GM11168 (cell line): ENCODE measurements around the gene HAS3.
"Not testable (repeated sequence)": the region's sequence is repeated elsewhere in the genome, so short reads cannot be mapped to it uniquely, and the experiment has no call there.

Experiments
- in situ Hi-C: fragments of 300-500 bp; cut with MboI; formaldehyde crosslinking; loops from one replicate; pipeline ENCODE4 v1.12.0; 2022; ENCODE audit warnings: low sequenced_read_pairs; ENCODE audit not compliant: unreplicated experiment

The HAS3 gene

DNA sequence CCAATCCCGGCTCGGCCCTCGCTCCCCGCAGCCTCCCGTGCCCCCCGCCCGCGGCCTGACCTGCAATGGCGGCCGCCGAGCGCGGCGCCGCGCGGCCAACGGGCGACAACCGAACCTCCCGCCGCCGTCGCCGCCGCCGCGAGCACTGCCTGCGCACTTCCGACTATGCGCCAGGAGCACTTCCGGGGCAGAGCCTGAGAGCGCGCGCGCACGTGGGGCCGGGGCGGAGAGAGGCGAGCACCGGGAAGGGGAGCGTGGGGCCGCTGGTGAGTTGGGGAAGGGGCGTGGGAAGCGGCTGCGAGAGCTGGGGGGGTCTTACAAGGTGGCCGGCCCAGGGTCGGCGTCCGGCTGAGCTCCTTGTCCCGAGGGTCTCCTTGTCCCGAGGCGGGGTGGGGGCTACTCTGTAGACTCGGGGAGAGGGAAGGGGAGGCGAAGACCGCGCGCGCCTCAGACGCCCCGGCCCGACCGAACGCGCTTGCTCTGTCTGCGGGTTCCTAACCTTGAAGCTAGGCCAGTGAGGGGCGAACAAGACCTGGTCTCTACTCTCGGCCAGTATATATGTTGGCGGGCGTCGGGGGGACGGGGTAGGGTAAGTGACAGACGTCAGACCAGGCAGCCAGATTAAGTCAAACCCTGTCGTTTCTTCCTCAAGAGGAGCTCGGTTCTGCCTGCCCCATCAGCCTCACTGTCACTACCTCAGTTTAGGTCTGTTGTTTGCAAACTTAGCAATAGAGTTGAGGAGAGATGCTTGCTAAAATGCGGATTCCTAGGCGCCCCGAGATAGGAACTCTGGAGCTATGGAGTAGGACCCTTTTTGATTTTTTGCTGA, 27.2 kb downstream of the HAS3 start, which contains the start of the genes CHTF8 and UTP4:
Gene CHTF8, minus strand, starts transcription at position 165 of the 829 bp plus-strand sequence. CDS start 11,130 bp downstream, outside the sequence.
Gene UTP4, plus strand, starts transcription at position 226 of the 829 bp plus-strand sequence. CDS start 811 bp downstream, outside the sequence.
- in situ Hi-C loops: no loop called here

DNA sequence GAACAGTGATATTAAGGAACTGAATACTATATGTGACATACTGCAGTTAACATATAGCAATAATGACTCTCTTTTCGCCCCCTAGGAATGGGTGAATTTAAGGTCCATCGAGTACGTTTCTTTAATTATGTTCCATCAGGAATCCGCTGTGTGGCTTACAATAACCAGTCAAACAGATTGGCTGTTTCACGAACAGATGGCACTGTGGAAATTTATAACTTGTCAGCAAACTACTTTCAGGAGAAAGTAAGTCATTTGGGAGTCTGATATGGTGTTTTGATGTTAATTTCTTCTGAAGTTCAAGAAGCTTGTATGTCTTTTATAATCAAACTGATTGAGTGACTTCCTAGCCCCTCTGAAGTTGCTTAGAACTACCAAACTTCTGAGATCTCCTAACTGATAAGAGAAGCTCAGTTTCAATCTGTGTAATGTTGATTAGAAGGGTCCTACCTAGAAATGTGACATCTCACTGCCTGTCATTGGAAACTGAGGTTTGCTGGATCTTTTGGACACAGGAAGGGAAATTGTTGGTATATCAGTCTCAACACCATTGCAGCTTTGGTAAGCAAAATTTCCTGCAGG, 28.0 kb downstream of the HAS3 start:
- in situ Hi-C loops: no loop called here

DNA sequence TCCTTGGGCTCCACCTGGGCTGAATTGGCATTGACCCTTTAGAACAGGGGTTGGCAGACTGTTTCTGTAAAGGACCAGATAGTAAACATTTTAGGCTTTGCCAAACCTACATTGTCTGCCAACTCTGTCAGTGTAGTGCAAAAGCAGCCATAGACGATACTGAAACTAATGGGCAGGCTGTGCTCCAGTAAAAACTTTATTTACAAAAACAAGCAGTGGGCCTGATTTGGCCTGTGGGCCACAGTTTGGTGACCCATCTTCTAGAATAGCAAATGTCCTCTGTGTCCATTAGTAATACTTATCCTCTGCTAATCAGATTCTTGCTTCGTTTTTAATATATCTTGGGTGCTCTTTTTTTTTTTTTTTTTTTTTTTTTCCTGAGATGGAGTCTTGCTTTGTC, 33.2 kb downstream of the HAS3 start:
- in situ Hi-C loops: no loop called here

DNA sequence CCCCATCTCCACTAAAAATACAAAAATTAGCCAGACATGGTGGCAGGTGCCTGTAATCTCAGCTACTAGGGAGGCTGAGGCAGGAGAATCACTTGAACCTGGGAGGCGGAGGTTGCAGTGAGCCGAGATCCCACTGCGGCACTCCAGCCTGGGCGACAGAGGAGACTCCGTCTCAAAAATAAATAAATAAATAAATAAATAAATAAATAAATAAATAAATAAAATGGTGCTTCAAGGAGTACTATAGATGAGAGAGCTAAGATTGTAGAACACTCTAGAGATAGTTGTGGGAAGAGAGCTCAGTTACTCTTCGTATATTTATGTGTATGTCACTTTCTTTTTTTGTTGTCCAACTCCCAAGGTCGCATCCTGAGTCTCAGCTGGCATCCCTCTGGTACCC, 34.0 kb downstream of the HAS3 start:
- in situ Hi-C loops: not testable (repeated sequence)

DNA sequence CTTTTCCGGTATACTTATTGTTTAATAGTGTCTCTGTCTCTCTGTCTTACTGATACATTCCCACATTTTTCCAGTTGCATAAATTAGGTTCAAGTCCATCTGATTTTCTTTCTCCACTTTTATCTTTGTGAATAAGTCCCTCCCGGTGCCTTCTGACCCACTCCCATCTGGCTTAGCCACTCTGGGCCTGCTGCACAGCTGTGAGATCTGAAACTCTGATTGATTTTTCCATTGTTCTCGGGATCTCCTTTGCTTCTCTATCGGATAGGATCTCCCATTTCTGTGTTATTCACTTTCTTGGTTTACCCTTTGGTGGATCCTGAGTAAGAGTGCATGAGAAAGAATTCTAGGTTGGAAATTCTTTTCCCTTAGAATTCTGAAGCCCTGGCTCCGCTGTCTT, 35.6 kb downstream of the HAS3 start:
- in situ Hi-C loops: no loop called here

DNA sequence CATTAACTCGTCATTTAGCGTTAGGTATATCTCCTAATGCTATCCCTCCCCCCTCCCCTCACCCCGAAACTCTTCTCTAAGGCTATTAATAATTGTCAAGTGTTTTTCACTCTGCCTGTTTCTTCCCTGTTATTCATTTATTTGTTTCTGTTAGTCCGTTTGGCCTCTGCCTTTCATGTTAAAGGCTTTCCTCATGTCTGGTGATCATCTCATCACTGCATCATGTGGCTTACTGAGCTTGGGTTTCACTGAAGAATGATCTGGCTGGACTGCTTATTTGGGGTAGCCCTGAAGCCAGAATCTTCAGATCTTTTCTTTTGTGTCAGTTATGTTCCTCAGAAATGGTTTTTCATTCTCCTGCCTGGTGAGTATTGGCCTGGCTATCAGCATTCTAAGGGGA, 36.5 kb downstream of the HAS3 start:
- in situ Hi-C loops: no loop called here

DNA sequence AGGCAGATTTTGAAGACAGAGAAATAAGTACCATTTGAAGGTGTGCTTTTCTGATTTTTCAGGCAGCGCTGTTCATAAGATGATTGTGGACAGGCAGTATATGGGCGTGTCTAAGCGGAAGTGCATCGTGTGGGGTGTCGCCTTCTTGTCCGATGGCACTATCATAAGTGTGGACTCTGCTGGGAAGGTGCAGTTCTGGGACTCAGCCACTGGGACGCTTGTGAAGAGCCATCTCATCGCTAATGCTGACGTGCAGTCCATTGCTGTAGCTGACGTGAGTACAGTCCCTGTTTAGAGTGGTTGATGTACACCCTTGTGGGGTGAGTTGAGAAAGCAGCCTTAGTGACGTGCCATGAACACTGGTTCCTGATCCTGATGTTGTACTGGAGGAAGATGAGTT, 37.7 kb downstream of the HAS3 start:
- in situ Hi-C loops: no loop called here

DNA sequence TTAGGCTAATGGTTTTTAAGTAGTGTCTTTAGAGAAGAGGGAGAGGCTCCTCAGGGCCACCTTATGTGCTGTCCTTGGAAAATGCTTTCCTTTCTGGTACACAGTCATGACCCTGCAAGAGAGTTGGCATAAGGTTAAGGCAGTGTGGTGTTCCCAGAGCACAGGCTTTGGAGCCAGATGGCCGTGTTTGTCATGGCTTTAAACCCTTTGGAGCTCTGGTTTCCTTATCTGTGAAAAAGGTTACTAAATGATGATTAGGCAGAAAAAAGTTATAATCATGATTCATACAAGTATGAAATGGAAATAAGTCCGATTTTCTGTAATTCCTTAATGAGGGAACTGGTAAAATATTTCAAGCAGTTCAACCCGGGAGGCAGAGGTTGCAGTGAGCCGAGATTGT, 40.2 kb downstream of the HAS3 start:
- in situ Hi-C loops: no loop called here

DNA sequence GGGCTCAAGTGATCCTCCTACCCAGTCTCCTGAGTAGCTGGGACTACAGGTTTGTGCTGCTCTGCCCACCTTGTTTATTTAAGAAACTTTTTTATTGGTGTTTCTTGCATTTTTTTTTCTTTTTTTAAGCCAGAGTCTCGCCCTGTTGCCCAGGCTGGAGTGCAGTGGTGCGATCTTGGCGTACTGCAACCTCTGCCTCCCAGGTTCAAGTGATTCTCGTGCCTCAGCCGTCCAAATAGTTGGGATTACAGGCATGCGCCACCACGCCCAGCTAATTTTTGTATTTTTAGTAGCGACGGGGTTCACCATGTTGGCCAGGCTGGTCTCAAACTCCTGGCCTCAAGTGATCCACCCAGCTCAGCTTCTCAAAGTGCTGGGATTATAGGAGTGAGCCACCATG, 44.2 kb downstream of the HAS3 start:
- in situ Hi-C loops: loop anchor here (5.0 kb wide), 1 partner anchor 138 kb away; no protein-coding TSS in a partner anchor

DNA sequence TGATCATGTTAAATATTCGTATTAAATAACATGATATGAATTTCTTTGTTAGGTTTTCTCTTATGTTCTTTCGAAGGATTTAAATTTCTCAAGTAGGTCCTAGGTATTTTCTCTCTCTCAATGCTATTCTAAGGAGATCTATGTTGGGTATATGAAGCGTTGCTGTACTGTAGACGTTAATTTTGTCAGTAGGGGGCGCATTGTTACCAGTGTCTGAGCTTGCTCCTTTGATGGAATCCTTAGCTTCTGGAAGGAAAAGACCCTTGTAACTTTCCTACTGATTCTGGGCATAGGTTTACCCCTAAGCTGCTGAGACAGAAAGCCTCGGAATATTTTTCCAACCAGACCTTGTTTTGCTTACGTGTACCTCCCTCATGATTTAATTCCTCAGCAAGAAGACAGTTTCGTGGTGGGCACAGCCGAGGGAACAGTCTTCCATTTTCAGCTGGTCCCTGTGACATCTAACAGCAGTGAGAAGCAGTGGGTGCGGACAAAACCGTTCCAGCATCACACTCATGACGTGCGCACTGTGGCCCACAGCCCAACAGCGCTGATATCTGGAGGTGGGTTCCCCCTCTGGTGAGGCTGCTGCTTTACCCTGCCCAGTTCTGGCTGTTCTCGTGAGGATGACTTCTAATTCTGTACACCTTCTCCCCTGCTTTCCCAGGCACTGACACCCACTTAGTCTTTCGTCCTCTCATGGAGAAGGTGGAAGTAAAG, 44.9 kb downstream of the HAS3 start:
- in situ Hi-C loops: loop anchor here (5.0 kb wide), 1 partner anchor 137 kb away; no protein-coding TSS in a partner anchor

DNA sequence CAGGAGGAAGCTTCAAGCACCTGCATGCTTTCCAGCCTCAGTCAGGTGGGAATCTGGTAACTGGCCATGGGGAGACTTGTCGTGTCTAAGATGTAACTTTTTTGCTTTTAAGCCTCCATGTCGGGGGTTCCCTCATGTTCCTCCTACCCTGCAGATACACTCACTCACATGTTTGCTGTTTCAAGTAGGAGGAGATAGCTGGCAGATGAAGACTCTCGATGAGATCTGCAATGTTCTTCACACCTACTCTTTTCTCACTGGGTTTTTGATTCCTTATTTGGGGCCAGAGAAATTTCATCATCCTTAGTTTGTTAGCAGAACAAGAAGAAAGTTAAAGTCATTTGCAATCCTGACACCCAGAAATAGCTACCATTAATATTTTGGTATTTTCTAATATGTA, 51.7 kb downstream of the HAS3 start:
- in situ Hi-C loops: no loop called here

DNA sequence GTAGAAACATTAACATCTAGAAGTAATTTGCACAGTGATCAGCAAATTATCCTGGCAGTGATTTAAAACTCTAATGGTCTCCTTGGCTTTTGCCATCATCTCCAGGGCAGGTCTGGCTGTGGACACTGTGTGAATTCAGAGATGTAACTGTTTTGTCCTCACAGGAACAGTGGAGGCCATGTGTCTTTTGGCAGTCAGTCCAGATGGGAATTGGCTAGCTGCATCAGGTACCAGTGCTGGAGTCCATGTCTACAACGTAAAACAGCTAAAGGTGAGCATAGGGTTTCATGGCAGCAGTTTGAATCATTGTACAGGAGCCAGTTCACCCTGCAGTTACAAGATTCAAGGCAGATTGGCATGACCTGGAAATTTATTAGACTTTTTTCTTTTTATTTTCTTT, 54.7 kb downstream of the HAS3 start:
- in situ Hi-C loops: no loop called here

DNA sequence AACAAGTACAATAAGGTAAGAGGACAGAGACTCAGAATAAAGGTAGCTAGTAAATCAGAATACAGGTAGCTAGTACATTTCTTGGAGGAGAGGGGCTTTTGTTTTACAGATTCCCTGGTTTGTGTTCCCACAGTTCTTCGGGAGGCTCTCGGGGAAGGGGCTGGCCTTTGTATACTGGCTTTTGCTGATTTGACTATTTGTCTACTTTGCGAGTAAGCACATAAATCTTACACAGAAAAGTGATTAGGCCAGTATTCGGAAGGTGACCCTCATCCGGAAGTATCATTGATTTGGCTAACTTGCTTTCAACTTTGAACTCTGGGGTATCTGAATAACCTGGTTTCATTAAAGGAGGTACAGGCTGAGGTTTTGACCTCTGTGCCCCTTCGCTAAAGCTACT, 60.1 kb downstream of the HAS3 start:
- in situ Hi-C loops: no loop called here

DNA sequence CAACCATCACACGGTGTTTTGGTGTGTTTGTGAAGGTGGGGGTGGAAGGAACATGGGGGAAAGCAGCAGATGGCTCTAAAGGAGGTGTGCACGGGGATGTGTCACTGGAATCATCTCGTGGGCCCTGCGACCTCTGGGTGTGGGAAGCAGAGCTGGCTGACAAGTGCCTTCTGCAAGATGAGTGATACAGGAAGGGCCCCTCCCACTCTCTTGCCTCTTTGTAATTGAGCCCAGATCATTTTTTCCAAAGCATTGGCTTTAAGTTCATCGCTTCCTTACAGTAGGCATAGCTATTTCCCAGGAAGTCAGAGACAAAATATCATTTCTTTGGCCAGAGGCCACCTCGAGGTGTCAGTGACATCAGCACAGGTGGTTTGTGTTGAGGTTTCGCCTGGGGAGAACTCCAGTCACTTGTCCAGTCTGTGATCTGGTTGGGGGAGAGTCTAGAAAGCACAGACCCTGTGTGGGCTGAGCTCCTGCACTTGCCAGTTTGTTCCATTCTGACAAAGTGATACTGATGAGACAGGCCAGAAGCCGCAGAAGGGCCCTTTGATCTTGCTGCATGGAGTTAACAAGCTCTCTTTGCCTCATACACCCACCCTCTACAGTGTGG, 60.9 kb downstream of the HAS3 start:
- in situ Hi-C loops: no loop called here

DNA sequence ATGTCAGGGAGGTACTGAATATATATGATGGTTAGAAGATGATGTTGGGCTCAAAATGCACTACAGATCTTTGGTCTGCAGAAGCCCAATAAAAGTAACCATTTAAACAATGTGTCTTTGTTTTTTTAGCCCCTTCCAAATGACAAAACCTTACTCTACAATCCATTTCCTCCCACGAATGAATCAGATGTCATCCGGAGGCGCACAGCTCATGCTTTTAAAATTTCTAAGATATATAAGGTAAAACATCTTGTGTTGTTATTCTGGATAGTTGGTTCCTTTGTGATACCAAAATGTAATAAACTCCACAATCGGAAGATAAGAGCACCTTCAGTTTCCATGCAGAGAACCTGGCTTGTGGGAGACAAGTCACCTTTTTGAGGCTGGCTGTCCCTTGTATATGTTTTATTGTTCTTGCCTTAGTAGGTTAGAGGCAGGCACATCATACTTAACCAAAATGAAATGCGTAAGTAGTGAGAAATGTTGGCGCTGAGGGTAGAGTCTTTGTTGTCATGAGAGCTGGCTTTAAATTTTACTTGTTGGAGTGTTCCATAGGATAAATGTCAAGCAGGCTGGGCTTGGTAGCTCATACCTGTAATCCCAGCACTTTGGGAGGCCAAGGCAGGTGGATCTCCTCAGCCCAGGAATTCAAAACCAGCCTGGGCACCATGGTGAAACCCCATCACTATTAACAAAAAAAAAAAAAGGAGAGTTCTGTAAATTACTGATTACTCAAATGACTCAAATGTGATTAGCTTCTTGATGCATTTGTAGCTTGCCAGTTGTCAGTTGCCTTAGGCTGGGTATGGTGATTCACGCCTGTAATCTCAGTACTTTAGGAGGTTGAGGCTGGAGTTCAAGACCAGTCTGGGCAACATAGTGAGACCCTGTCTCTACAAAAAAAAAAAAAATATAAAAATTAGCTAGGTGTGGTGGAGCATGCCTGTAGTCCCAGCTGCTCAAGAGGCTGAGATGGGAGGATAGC, 61.8 kb downstream of the HAS3 start:
- in situ Hi-C loops: no loop called here
